Ovary (tissue), 9 donors: ENCODE measurements around the gene INTS2. TPM values are rescaled to one million over a fixed set of nuclear protein-coding genes. Genes with fewer than 3 reads are reported as not detected.
"Not testable (repeated sequence)": the region's sequence is repeated elsewhere in the genome, so short reads cannot be mapped to it uniquely, and the experiment has no call there.

ENCODE experiments used
- DNase-seq, 5 donors: peaks; one replicate each; pipeline ENCODE4 v3.0.0-alpha.2; 2019 to 2020
- H3K27ac ChIP-seq, 2 donors: fragments of 200-600 bp; one replicate each; pipeline versions ENCODE4 v1.5.1 to v1.8.0; 2019 to 2022
- H3K27me3 ChIP-seq: fragments of 200-600 bp; one replicate; pipeline ENCODE4 v1.8.0; 2022
- H3K36me3 ChIP-seq: fragments of 200-600 bp; sonication (generic); one replicate; pipeline ENCODE4 v1.5.1; 2019
- H3K4me1 ChIP-seq: one replicate; pipeline ENCODE4 v1.8.1; 2013; ENCODE audit warnings: mild to moderate bottlenecking, moderate library complexity; ENCODE audit not compliant: insufficient read depth
- H3K4me3 ChIP-seq: fragments of 200-600 bp; sonication (generic); one replicate; pipeline ENCODE4 v1.5.1; 2017
- H3K9me3 ChIP-seq, 2 donors: fragments of 200-600 bp in 1 of 2; sonication (generic) in 1 of 2; one replicate each; pipeline versions ENCODE4 v1.5.1 to v1.8.1; 2013 to 2019; ENCODE audit warnings: mild to moderate bottlenecking in 1 of 2, moderate library complexity in 1 of 2
- CTCF ChIP-seq, 3 donors: fragments of 450-650 bp in 2 of 3; fragments of 200-600 bp in 1 of 3; IDR thresholded peaks; one replicate each; pipeline versions ENCODE4 v1.5.1 to v1.8.0; 2016 to 2022; ENCODE audit warnings: antibody characterized with exemption in 3 of 3, mild to moderate bottlenecking in 1 of 3
- EP300 ChIP-seq: sonication (generic); formaldehyde crosslinking; IDR thresholded peaks from one replicate; pipeline ENCODE4 v1.6.1; 2017; ENCODE audit warnings: antibody characterized with exemption
- POLR2A ChIP-seq: fragments of 450-650 bp; IDR thresholded peaks from one replicate; pipeline ENCODE4 v1.6.1; 2017; ENCODE audit warnings: antibody characterized with exemption, mild to moderate bottlenecking, moderate library complexity
- WGBS, 3 donors: extraction: QIAGEN DNeasy Blood & Tissue Kit in 1 of 3; methylation state at CpG; one replicate each; pipeline versions ENCODE4 v1.1.5 to v1.1.7; 2013 to 2017; 5-methylcytosine and 5-hydroxymethylcytosine counted together
- intact Hi-C, 4 donors: fragments of 100-400 bp; cut with DNase I; formaldehyde crosslinking; loops; one replicate each; pipeline versions ENCODE4 v1.11.0 to v1.15.1; 2022 to 2023
- polyA plus RNA-seq, 2 donors: library from polyadenylated mRNA; stranded (reverse); fragments of 200-250 nt in 1 of 2; fragments of 350-450 nt in 1 of 2; fragmentation: Illumina TruSeq in 1 of 2; extraction: RNeasy Lipid Tissue Mini Kit (QIAGEN cat#74804) in 1 of 2; gene quantifications; one replicate each; pipeline ENCODE4 v1.2.3, GENCODE V29; 2013 to 2014
- total RNA-seq, 7 donors: library from RNA; depleted of rRNA in 2 of 7; stranded (reverse); fragments of >200 nt in 2 of 7; fragmentation: NEBNext Ultra II Directional in 3 of 7; extraction: Animal tissue kit (Norgen Biotek cat#: 25700) in 3 of 7; gene quantifications; one replicate each; pipeline versions ENCODE4 v1.1.0 to v1.2.4, GENCODE V29; 2016 to 2023
- donor health status: DM: no; HTN: no; CAD: no; lungs with moderate emphysema.
- donor health status: DM: no; HTN: no; CAD: no.
- donor health status: Bipolar disorder and iron deficiency.
- donor health status: DM: yes; HTN: yes; CAD: no.
- donor health status: DM: no; HTN: no; CAD: no.
- donor health status: DM: yes; HTN: yes; CAD: no.

Gene INTS2
- total and polyA plus RNA-seq, 9 donors: 2.3 to 11.0 (median 9.1) TPM

GRCh38 chr17:61862975-61863800, 64.6 kb downstream of the INTS2 start, which contains the start of gene BRIP1:
Gene BRIP1, minus strand, starts transcription at chr17:61863528. Its CDS starts 1,989 bp downstream, at chr17:61861539.
- Histone ChIP-seq H3K4me3 (peak within 1 kb of the TSS; percentile 62), H3K36me3 (no peaks in the 10 kb centered on the region), H3K4me1 (peaks cover 2% of the 10 kb centered on the region), H3K27ac (peak within 1 kb of the TSS; percentile 62 to 75), H3K9me3 (no peaks in the 10 kb centered on the region), H3K27me3 (no peaks in the 10 kb centered on the region)
- no peak for TF ChIP-seq EP300
- no peak for TF ChIP-seq CTCF (IDR thresholded peaks at IDR 0.05)
- no peak for TF ChIP-seq POLR2A
- DNase-seq: peak; percentile 84 to 91 (median 85)
- intact Hi-C loops: no loop called here
- WGBS, 3 donors: 0 to 1% (median 1%) methylated on average over 42 to 43 of the region's 43 CpGs

- TF ChIP-seq CTCF (IDR thresholded peaks at IDR 0.05) (no peak), POLR2A (no peak)
- no peak for DNase-seq
- intact Hi-C loops: no loop called here
- no peaks in the 10 kb centered on the region for H3K9me3 ChIP-seq
- WGBS, 3 donors: 17 to 29% (median 17%) methylated on average over 1 of the region's 1 CpG
- H3K4me1 ChIP-seq: peaks cover 2% of the 10 kb centered on the region
- H3K36me3 ChIP-seq: no peaks in the 10 kb centered on the region
- H3K4me3 ChIP-seq: no peak overlapping the region
- no peaks in the 10 kb centered on the region for H3K27me3 ChIP-seq
- no peak overlapping the region for H3K27ac ChIP-seq
These were observed 65.6 kb downstream of the INTS2 start for GRCh38 chr17:61862105-61862574.

GRCh38 chr17:61860397-61860796, 67.4 kb downstream of the INTS2 start:
- intact Hi-C loops, H3K27ac ChIP-seq, H3K27me3 ChIP-seq, H3K36me3 ChIP-seq, DNase-seq, H3K4me3 ChIP-seq, H3K4me1 ChIP-seq, H3K9me3 ChIP-seq: not testable (repeated sequence)
- WGBS, 3 donors: 73 to 81% (median 79%) methylated on average over 10 of the region's 10 CpGs

- no peaks in the 10 kb centered on the region for H3K9me3 ChIP-seq
- H3K27me3 ChIP-seq: no peaks in the 10 kb centered on the region
- intact Hi-C loops: loop anchor here in 1 of 4 donors (10.0 kb wide), 1 partner anchor 441 kb away; no protein-coding TSS in a partner anchor
- no peaks in the 10 kb centered on the region for H3K36me3 ChIP-seq
- H3K27ac ChIP-seq: no peak overlapping the region
- DNase-seq: no peak
- no peak overlapping the region for H3K4me3 ChIP-seq
- TF ChIP-seq EP300: no peak
- TF ChIP-seq CTCF (IDR thresholded peaks at IDR 0.05): no peak
- no peak for TF ChIP-seq POLR2A
- WGBS, 3 donors: 92 to 98% (median 97%) methylated on average over 1 of the region's 1 CpG
- H3K4me1 ChIP-seq: no peaks in the 10 kb centered on the region
These were observed 71.7 kb downstream of the INTS2 start for GRCh38 chr17:61856035-61856434.

- no peaks in the 10 kb centered on the region for H3K4me1 ChIP-seq
- WGBS, 3 donors: 96 to 99% (median 97%) methylated on average over 2 of the region's 2 CpGs
- H3K27me3 ChIP-seq: no peaks in the 10 kb centered on the region
- intact Hi-C loops: loop anchor here in 1 of 4 donors (10.0 kb wide), 1 partner anchor 438 kb away; no protein-coding TSS in a partner anchor
- H3K9me3 ChIP-seq: no peaks in the 10 kb centered on the region
- H3K4me3 ChIP-seq: no peak overlapping the region
- no peak for DNase-seq
- TF ChIP-seq CTCF (IDR thresholded peaks at IDR 0.05) (no peak), EP300 (no peak), POLR2A (no peak)
- no peaks in the 10 kb centered on the region for H3K36me3 ChIP-seq
- no peak overlapping the region for H3K27ac ChIP-seq
These were observed 74.9 kb downstream of the INTS2 start for GRCh38 chr17:61852857-61853256.
